ENCODE measurements around the gene ZNF23.

ZNF23 gene

DNA sequence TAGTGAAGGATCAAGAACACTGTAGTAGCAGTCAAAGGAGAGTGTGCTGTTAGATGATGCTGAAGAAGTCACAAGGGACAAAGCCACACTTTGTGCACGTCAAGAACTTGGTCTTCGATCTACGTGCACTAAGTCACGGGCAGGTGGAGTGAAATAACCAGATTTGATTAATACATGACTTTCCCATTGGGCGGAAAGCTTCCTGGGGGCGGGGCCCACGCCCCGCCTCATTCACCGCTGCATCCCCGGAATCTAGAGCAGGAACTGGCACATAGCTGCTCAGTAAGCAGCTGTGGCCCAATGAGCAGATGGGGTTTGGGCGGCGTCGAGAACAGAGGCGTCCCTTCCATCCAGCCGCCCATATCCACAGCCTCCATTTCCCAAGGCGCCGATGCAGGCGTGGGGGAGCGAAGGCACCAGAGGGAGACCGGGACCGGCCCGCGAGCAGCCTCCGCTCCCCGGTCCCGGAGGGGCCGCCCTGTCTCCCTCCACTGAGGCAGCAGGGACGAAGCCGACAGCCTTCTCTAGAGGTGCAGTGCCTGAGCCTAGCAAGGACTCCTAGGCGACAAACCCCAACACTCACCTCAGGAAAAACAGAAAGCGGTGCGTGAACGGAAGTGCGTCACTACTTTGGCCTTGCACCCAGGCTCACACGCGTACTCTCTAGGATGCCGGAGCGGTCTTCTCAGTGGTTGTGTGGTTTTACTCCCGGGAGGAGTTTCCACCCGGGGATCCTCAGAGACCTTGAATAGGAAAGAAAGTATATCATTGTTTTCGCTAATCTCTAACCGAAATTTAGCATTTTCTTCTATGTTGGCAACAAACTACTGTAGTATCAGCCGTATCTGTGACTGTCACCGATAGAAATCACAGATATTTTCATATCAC, 22.2 kb upstream of the ZNF23 start:
- no peaks in the 10 kb centered on the region for H3K27me3 Mint-ChIP-seq
- H3K36me3 Mint-ChIP-seq (ENCODE audit: insufficient read depth): peaks cover 11% of the 10 kb centered on the region
- H3K4me1 Mint-ChIP-seq: peaks cover 16% of the 10 kb centered on the region
- peak overlapping the region; percentile 82 for H3K4me3 Mint-ChIP-seq
- ATAC-seq (replicated peaks; ENCODE audit: extremely low read depth, poor library complexity, severe bottlenecking) (peak; percentile 88), DNase-seq (ENCODE audit: low spot score in 2 of 2) (peak; percentile 65 to 77)
- H3K27ac Mint-ChIP-seq (ENCODE audit: low read depth): peak overlapping the region; percentile 93
- no peaks in the 10 kb centered on the region for H3K9me3 Mint-ChIP-seq

DNA sequence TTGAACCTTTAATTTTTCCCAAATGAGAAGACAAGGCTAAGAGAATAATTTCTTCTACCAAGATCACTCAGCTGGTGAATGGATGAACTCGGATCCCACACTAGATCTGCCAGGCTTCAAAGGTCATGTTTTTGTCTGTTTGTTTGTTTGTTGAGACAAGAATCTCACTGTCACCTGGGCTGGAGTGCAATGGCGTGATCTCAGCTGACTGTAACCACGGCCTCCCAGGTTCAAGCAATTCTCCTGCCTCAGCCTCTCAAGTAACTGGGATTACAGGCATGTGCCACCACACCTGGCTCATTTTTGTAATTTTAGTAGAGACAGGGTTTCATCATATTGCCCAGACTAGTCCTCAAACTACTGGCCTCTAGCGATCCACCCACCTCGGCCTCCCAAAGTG, 20.5 kb upstream of the ZNF23 start:
- Mint-ChIP-seq H3K27ac (ENCODE audit: low read depth) (no peak overlapping the region), H3K4me3 (no peak overlapping the region), H3K36me3 (ENCODE audit: insufficient read depth) (peaks cover 11% of the 10 kb centered on the region), H3K4me1 (peaks cover 16% of the 10 kb centered on the region), H3K27me3 (no peaks in the 10 kb centered on the region), H3K9me3 (no peaks in the 10 kb centered on the region)
- ATAC-seq (replicated peaks; ENCODE audit: extremely low read depth, poor library complexity, severe bottlenecking) (no peak), DNase-seq (ENCODE audit: low spot score in 2 of 2) (no peak)

DNA sequence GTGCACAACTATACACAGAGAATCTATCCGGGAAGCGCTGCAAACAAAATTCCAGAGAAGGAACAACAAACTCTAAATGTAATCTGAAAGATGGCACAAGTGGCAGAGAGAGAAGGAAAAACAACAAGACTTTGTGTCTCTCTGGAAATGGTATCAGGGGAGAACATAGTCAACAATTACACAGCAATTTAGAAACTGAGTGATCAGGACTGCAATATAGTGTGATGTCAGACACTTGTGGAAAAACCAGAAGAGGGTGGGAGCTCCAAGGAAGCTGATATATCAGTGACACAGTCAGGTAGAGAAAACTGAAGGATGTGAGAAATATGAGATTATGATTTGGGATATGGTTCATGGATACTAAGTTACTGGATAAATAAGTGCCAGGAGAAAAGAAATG, 18.9 kb upstream of the ZNF23 start:
- DNase-seq (ENCODE audit: low spot score in 2 of 2): no peak
- Mint-ChIP-seq H3K4me3 (no peak overlapping the region), H3K27me3 (no peaks in the 10 kb centered on the region), H3K4me1 (peaks cover 16% of the 10 kb centered on the region), H3K9me3 (no peaks in the 10 kb centered on the region), H3K27ac (ENCODE audit: low read depth) (peak overlapping the region; percentile 57), H3K36me3 (ENCODE audit: insufficient read depth) (peaks cover 13% of the 10 kb centered on the region)
- ATAC-seq (replicated peaks; ENCODE audit: extremely low read depth, poor library complexity, severe bottlenecking): no peak

DNA sequence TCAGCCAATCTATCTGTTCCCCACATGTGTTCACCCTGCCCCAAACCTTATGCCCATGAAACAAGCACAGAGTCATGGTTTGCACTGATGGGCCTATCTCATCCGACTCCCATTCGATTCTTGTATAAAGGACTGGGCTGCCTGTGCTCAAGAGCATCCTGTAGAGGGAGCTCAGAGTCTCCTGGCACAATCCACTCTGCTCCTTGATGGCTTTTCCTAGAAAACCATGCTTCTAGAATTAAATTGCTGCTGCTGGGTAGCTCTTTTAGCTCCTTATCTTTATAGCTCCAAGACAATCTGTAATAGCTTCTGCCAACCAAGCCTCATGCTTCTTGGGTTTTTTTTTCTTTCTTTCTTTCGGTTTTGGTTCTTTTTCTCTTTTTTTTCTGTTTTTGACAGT, 17.4 kb upstream of the ZNF23 start:
- H3K27ac Mint-ChIP-seq (ENCODE audit: low read depth): no peak overlapping the region
- ATAC-seq (replicated peaks; ENCODE audit: extremely low read depth, poor library complexity, severe bottlenecking) (no peak), DNase-seq (ENCODE audit: low spot score in 2 of 2) (no peak)
- H3K4me3 Mint-ChIP-seq: no peak overlapping the region
- H3K27me3 Mint-ChIP-seq: no peaks in the 10 kb centered on the region
- H3K36me3 Mint-ChIP-seq (ENCODE audit: insufficient read depth): peaks cover 9% of the 10 kb centered on the region
- peaks cover 11% of the 10 kb centered on the region for H3K4me1 Mint-ChIP-seq
- H3K9me3 Mint-ChIP-seq: no peaks in the 10 kb centered on the region

DNA sequence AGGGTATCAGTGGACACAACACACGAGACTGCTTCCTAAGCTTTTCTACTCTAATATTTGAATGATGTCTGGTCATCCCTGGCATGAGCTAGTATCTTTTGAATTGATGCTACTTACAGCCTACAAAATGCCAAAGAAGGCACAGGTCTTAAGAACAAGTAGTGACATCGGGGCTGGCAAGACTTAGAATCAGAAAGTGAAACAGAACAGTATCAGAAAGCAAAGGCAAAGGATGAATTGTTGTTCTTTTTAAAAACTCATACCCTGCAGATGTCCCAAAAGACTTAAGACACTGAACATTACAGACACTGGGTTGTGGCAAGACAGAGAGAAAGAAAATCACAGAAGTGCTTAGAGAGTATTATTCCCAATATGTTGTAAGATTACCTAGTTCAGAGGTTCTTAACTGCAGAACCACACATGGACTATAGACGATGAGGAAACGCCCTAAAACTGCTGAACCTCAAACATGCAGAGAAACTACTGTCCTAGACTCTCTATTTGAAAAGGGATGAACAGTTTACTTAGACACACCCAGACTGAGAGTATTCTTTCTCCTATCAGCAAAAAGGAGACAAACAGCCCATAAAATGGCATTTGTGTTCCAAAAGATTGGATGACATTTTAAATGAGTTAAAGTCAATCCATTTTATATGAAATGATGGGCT, 14.5 kb upstream of the ZNF23 start:
- DNase-seq (ENCODE audit: low spot score in 2 of 2) (no peak), ATAC-seq (replicated peaks; ENCODE audit: extremely low read depth, poor library complexity, severe bottlenecking) (no peak)
- no peak overlapping the region for H3K27ac Mint-ChIP-seq (ENCODE audit: low read depth)
- peaks cover 1% of the 10 kb centered on the region for H3K36me3 Mint-ChIP-seq (ENCODE audit: insufficient read depth)
- no peak overlapping the region for H3K4me3 Mint-ChIP-seq
- no peaks in the 10 kb centered on the region for H3K27me3 Mint-ChIP-seq
- H3K4me1 Mint-ChIP-seq: no peaks in the 10 kb centered on the region
- H3K9me3 Mint-ChIP-seq: no peaks in the 10 kb centered on the region

DNA sequence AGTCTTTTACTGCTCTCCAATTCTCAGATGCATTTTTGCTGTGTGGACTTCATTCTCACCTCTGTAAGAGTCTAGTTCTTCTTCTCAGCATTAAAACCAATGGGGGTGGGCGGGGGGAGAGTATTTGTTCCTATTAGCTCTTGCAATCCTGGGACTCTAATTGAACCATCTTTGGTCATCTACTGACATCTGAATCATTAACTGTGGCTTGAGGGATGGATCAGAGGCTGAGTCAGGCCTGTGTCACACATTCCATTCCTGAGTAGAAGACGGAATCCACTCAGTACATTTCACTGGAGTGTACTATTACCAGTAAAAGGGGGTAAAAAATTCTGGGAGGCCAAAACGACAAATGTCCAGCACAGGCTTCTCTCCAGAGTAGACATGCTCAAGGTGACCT, 12.8 kb upstream of the ZNF23 start:
- H3K9me3 Mint-ChIP-seq: no peaks in the 10 kb centered on the region
- H3K36me3 Mint-ChIP-seq (ENCODE audit: insufficient read depth): peaks cover 1% of the 10 kb centered on the region
- no peak overlapping the region for H3K4me3 Mint-ChIP-seq
- no peak for DNase-seq (ENCODE audit: low spot score in 2 of 2)
- no peak for ATAC-seq (replicated peaks; ENCODE audit: extremely low read depth, poor library complexity, severe bottlenecking)
- H3K4me1 Mint-ChIP-seq: no peaks in the 10 kb centered on the region
- H3K27me3 Mint-ChIP-seq: no peaks in the 10 kb centered on the region
- no peak overlapping the region for H3K27ac Mint-ChIP-seq (ENCODE audit: low read depth)

DNA sequence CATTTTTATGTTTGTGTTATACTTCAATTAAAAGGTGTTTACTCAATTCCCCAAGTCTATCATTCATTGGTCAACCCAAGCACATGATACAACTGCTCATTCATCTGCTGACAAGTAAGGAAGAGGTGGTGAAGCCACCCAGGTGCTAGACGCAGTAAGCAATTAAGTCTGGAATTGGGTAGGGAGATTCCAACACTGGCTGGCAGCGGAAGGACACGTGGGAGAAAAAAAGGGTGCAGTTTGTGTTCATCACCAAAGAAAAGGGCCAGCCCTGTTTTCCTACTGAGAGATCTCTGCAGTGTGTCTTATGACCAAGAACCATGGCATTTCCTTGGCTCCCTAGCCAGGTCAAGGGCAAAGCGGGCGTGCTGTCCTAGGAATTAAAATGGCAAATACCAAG, 11.8 kb upstream of the ZNF23 start:
- H3K4me3 Mint-ChIP-seq: no peak overlapping the region
- ATAC-seq (replicated peaks; ENCODE audit: extremely low read depth, poor library complexity, severe bottlenecking) (no peak), DNase-seq (ENCODE audit: low spot score in 2 of 2) (no peak)
- no peak overlapping the region for H3K27ac Mint-ChIP-seq (ENCODE audit: low read depth)
- H3K4me1 Mint-ChIP-seq: no peaks in the 10 kb centered on the region
- no peaks in the 10 kb centered on the region for H3K27me3 Mint-ChIP-seq
- H3K36me3 Mint-ChIP-seq (ENCODE audit: insufficient read depth): peaks cover 1% of the 10 kb centered on the region
- no peaks in the 10 kb centered on the region for H3K9me3 Mint-ChIP-seq

DNA sequence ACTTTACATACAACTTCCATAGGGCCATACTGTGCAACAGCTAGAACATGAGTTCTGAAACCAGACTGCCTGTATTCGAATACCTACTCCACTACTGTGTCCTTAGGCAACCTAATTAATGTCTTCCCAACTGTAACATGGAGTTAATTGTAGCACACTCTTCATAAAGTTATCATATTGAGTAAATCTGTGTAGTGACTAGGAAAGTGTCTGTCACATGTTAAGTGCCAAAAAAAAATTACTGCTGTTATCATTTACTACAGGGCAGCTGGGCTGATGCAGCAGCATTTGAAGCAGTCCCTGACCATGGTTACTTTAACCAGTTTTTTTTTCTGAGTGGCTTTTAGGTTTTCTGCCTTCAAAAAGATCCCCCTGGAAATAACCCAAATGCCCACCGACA, 10.9 kb upstream of the ZNF23 start:
- Mint-ChIP-seq H3K4me1 (no peaks in the 10 kb centered on the region), H3K36me3 (ENCODE audit: insufficient read depth) (peaks cover 1% of the 10 kb centered on the region), H3K27me3 (no peaks in the 10 kb centered on the region), H3K4me3 (no peak overlapping the region), H3K27ac (ENCODE audit: low read depth) (no peak overlapping the region), H3K9me3 (no peaks in the 10 kb centered on the region)
- no peak for ATAC-seq (replicated peaks; ENCODE audit: extremely low read depth, poor library complexity, severe bottlenecking)
- DNase-seq (ENCODE audit: low spot score in 2 of 2): no peak

DNA sequence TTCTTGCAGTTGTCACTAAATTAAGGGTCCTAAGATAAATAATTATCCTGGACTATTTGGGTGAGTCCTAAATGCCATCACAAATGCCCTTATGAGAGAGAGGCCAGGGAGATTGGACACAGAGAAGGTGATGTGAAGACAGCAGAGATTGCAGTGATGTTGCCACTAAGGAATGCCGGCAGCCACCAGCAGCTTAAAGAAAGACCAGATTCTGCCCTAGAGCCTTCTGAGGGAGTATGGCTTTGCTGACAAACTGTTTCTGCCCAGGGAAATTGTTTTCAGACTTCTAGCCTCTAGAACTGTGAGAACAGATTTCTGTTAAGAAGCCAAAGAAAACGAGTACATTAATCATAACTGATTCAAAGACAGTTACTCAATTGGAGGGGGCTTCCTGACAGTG, 10.0 kb upstream of the ZNF23 start:
- no peaks in the 10 kb centered on the region for H3K9me3 Mint-ChIP-seq
- no peaks in the 10 kb centered on the region for H3K27me3 Mint-ChIP-seq
- ATAC-seq (replicated peaks; ENCODE audit: extremely low read depth, poor library complexity, severe bottlenecking): no peak
- H3K27ac Mint-ChIP-seq (ENCODE audit: low read depth): no peak overlapping the region
- DNase-seq (ENCODE audit: low spot score in 2 of 2): no peak
- no peaks in the 10 kb centered on the region for H3K4me1 Mint-ChIP-seq
- no peak overlapping the region for H3K4me3 Mint-ChIP-seq
- peaks cover 1% of the 10 kb centered on the region for H3K36me3 Mint-ChIP-seq (ENCODE audit: insufficient read depth)

DNA sequence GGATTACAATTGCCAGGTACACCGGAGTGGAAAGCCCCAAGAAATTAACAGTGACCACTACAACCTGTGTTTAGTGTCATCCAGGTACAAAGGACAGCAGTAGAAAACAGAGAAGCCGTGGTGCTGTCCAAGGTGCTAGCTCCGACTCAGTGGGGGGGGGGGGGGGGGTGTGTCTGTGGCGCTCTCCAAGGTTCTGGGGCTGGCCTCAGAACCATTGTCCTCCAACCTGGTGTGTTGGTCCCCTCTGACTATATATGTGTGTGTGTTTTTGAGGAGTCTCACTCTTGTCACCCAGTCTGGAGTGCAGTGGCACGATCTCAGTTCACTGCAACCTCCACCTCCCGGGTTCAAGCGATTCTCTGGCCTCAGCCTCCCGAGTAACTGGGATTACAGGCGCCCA, 5.8 kb upstream of the ZNF23 start:
- Mint-ChIP-seq H3K4me1 (peaks cover 6% of the 10 kb centered on the region), H3K9me3 (no peaks in the 10 kb centered on the region), H3K27ac (ENCODE audit: low read depth) (no peak overlapping the region), H3K4me3 (peak overlapping the region; percentile 30), H3K27me3 (no peaks in the 10 kb centered on the region), H3K36me3 (ENCODE audit: insufficient read depth) (peaks cover 3% of the 10 kb centered on the region)
- ATAC-seq (replicated peaks; ENCODE audit: extremely low read depth, poor library complexity, severe bottlenecking): no peak
- DNase-seq (ENCODE audit: low spot score in 2 of 2): no peak

DNA sequence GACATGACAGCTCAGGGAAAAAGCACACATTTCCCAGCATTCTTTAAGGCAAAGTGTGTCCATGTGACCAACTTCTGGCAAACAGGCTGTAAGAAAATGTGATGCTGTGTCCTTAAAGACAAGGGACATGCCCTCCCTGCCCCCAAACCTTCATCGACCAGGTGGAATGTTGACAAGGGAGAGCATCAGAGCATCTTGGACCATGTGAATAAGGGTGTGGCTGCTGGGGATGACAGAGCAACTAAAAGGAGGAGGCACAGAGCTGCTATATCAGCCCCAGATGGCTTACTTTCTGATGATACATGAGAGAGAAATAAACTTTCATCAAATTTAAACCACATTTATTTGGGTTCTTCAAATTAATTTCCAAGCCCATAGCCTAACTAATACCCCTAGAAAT, 2.2 kb upstream of the ZNF23 start:
- H3K9me3 Mint-ChIP-seq: no peaks in the 10 kb centered on the region

DNA sequence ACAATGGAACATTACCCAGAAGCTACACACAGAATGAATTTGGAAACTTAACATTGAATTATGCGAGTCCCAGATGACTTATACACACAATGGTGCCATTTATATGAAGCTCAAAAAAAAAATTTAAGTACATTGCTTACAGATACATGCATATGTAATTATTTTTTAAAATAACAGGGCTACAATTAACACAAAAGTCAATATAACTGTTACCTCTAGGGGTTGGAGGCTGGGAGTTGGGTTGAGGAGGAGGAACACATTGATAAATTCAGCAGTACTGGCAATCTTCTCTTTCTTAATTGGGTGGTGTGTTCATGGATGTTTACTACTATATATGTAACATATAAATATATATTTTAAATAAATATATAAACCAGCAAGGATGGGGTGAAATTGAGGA, 1.1 kb downstream of the ZNF23 start:
- Mint-ChIP-seq H3K27me3 (no peaks in the 10 kb centered on the region), H3K36me3 (ENCODE audit: insufficient read depth) (peaks cover 10% of the 10 kb centered on the region), H3K4me1 (peaks cover 28% of the 10 kb centered on the region), H3K4me3 (peak overlapping the region; percentile 98), H3K9me3 (no peaks in the 10 kb centered on the region), H3K27ac (ENCODE audit: low read depth) (peak overlapping the region; percentile 97)
- no peak for ATAC-seq (replicated peaks; ENCODE audit: extremely low read depth, poor library complexity, severe bottlenecking)
- no peak for DNase-seq (ENCODE audit: low spot score in 2 of 2)

More for the DNA sequence above, 2.2 kb upstream of the ZNF23 start:
- DNase-seq (ENCODE audit: low spot score in 2 of 2) (no peak), ATAC-seq (replicated peaks; ENCODE audit: extremely low read depth, poor library complexity, severe bottlenecking) (no peak)
- H3K4me1 Mint-ChIP-seq: peaks cover 20% of the 10 kb centered on the region
- no peak overlapping the region for H3K4me3 Mint-ChIP-seq
- H3K27ac Mint-ChIP-seq (ENCODE audit: low read depth): no peak overlapping the region
- H3K27me3 Mint-ChIP-seq: no peaks in the 10 kb centered on the region
- H3K36me3 Mint-ChIP-seq (ENCODE audit: insufficient read depth): peaks cover 10% of the 10 kb centered on the region

DNA sequence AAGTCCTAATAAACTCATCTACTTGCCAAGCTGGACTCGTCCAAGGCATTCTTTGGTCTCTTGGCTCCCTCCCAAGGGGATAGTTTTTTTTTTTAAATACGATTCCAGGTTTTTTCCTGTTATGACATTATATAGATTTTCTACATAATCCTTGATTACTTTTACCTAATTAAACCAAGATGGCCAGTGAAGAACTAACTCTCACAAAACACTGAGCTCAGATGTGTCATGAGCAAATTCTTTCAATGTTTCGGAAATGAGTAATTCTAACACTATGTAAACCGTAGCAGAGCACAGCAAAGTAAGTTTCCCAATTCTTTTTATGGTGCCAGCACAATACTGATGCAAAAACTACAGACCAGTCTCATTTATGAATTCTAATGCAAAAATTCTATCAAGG, 1.8 kb downstream of the ZNF23 start:
- H3K4me3 Mint-ChIP-seq: no peak overlapping the region
- DNase-seq (ENCODE audit: low spot score in 2 of 2) (no peak), ATAC-seq (replicated peaks; ENCODE audit: extremely low read depth, poor library complexity, severe bottlenecking) (no peak)
- no peak overlapping the region for H3K27ac Mint-ChIP-seq (ENCODE audit: low read depth)
- H3K4me1 Mint-ChIP-seq: peaks cover 28% of the 10 kb centered on the region
- H3K36me3 Mint-ChIP-seq (ENCODE audit: insufficient read depth): peaks cover 13% of the 10 kb centered on the region
- no peaks in the 10 kb centered on the region for H3K27me3 Mint-ChIP-seq
- H3K9me3 Mint-ChIP-seq: no peaks in the 10 kb centered on the region

All from central memory CD8-positive, alpha-beta T cell (primary cell).